Omental fat pad (tissue), 4 donors: ENCODE measurements around the gene GRAP2. TPM values are rescaled to one million over a fixed set of nuclear protein-coding genes. Genes with fewer than 3 reads are reported as not detected.

Source experiments
- ATAC-seq: fragments of 150-250 bp; one replicate; pipeline ENCODE4 v1.9.1; 2016; ENCODE audit warnings: mild to moderate bottlenecking, moderate library complexity; ENCODE audit not compliant: low FRiP score
- DNase-seq: peaks from one replicate; pipeline ENCODE4 v3.0.0-alpha.2; 2019; ENCODE audit warnings: low spot score
- CTCF ChIP-seq, 3 donors: fragments of 450-650 bp; IDR thresholded peaks; one replicate each; pipeline ENCODE4 v1.5.1; 2016 to 2017; ENCODE audit warnings: antibody characterized with exemption in 3 of 3, mild to moderate bottlenecking in 3 of 3, moderate library complexity in 2 of 3
- total RNA-seq, 4 donors: library from RNA; depleted of rRNA; stranded (reverse); fragments of >200 nt; gene quantifications; one replicate each; pipeline ENCODE4 v1.1.0, GENCODE V29; 2016

GRAP2 gene
- total RNA-seq, 4 donors from 2014 or later: 1.0 to 9.5 (median 3.7) TPM

GRCh38 chr22:39933741-39934140 lies 32.9 kb downstream of the GRAP2 start:
- ATAC-seq (no peak), DNase-seq (no peak)
- no peak for TF ChIP-seq CTCF (IDR thresholded peaks at IDR 0.05)

- TF ChIP-seq CTCF (IDR thresholded peaks at IDR 0.05): no peak
- no peak for DNase-seq
- ATAC-seq: no peak
Observed at GRCh38 chr22:39935116-39935515, 34.2 kb downstream of the GRAP2 start.

DNA sequence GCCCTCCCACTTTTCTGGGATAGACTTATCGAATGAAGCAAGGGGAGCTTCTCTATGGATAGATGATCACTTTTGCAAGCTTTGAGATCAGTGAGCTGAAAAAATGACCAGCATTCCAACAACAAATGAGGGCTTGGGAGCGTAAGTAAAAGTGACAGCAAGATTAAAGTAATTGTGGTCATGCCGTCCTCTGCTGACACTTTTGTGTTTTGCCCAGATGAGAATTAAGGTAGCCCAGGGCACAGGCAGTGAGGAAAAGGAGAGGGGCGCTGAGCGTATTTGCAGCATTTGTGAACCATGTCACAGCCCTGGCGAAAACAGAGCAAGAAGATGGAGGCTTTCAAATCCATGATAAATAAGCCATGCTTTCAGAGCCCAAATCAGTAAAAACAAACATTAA lies 34.7 kb downstream of the GRAP2 start:
- TF ChIP-seq CTCF (IDR thresholded peaks at IDR 0.05): no peak
- no peak for ATAC-seq

GRCh38 chr22:39936523-39937145 lies 35.8 kb downstream of the GRAP2 start:
- TF ChIP-seq CTCF (IDR thresholded peaks at IDR 0.05): no peak
- ATAC-seq (no peak), DNase-seq (no peak)

More for the DNA sequence above, 34.7 kb downstream of the GRAP2 start:
- DNase-seq: no peak

- DNase-seq: no peak
- ATAC-seq: no peak
- no peak for TF ChIP-seq CTCF (IDR thresholded peaks at IDR 0.05)
Observed at GRCh38 chr22:39937906-39938305, 37.0 kb downstream of the GRAP2 start.

DNA sequence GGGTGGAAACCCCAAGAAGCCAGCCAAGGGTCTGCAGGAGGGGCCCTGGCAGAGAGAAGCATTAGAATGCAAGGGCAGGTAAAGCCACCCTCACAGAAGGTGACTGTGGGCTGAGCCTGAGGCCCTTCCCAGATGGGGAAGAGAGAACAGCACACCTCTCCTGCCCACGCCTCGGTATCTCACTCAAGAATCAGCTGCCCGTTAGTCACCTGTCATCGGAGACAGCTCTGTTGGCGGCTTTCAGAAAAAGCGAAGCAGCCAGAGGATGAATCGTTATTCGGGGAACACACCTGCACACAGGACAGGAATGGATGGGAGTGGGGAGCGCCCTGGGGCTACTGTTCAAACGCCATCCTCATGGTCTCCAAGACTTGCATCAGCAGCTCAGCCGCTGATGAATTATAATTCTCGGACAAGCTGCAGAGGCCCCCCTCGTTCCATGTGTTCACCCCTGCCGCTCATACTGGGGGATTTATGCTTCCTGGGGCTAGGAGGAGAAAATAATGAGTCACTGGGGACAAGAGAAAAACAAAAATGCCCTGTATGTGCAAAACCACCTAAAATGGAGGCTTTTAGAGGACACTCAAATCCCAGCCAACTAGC lies 37.7 kb downstream of the GRAP2 start:
- ATAC-seq (no peak), DNase-seq (no peak)
- TF ChIP-seq CTCF (IDR thresholded peaks at IDR 0.05): no peak

DNA sequence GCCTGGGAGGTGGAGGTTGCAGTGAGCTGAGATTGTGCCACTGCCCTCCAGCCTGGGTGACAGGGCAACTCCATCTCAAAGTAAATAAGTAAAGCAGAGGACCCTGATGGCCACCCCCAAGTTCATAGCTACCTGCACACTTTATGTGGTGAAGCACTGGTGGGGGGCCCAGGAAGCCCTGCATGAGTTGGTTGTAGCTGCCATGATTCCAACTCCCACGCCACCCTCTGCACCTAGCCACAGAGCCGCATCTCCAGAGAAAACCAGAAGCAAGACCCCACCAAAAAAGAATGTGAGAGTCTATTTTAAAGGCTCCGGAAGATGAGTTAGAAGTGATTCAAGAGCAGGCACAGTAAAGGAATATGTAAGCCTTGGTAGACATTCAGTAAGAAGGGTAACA lies 38.9 kb downstream of the GRAP2 start:
- DNase-seq: no peak
- no peak for ATAC-seq
- TF ChIP-seq CTCF (IDR thresholded peaks at IDR 0.05): no peak
